HG02623 (cell line): Measurements from ENCODE around the gene HOXD3.

ENCODE experiments used
- ATAC-seq: cut with Tn5 transposase; IDR thresholded peaks from one replicate; pipeline ENCODE4 v1.9.1; 2021; ENCODE audit warnings: moderate library complexity; ENCODE audit not compliant: unreplicated experiment

Gene HOXD3

DNA sequence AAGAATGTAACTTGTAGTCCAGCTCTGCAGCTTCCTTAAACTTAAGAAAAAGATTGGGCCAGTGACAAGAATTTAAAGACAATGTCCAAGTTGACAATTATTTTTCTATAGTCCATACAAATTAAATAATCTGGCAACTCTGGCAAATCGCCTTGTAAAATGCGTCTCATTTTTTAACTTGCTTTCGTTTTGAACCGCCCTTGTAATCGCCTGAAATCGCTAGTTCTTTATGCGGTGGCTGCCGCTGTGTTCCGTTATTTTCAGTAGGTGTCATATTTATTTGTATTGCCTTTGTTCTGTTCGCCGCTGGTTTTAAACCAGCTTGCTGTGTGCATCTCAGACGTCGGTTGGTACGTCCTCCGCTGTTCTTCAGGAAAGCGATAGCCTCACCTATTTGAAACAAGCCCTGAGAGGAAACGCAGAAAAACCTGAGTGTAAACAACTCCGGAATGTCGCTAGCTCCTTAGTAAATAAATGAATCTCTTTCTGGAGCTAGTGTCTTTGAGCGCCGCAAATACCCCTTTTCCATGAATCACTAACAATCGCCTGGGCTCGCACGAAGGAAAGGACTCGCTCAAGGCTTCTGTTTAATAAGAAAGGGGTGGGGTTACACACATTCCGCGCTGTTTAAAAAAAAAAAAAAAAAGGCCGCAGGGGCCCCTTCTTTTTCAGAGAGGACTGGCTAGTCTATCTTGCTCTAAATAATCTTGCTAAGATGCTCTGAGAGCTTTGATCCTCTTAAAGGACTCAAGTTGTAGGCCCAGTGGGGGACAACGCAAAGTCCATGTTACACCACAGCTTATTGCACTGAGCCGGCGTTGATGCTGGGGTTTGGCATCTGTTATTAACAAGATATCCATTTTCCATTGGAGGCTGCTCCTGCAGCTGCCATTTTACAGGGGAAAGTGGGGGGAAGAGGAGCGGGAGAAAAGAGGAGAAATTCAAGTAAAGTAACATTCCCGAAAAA, 24.6 kb upstream of the HOXD3 start:
- ATAC-seq: no peak

DNA sequence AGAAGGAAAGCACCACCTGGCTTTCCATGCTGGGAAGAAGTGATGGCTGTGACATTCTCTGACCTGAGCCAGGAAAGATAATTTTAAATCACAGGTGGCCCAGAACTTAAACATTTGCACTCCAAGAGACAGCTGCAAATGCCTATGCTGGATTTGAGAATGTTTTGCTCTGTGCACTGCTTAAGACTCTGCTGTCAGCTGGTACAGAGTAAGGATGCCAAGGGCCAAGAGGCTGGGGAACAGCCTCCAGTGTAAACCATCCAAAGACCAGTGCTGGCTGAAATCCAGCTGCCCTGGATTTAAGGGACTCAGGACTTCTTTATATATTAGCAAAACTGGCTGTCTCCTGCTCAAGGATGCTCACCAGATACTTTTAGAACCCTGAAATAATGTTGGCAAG, 23.7 kb upstream of the HOXD3 start:
- no peak for ATAC-seq

DNA sequence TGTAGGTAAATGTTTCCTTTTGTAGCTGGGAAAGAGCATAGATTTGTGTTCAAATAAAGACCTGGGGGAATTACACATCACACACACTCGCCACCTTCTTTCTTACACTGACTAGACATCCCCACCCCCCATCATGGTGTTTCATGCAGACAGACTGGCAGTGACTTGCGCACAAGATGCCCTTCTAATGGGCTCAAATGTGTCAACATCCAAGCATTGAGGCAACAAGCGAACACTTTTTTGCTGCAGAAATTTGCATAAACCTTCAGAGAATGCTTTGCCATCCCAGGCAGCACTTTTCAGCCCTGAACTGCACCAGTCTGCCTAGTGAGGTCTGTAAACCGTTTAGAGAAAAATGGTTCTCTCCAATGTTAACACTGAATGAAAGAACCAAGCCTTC, 23.1 kb upstream of the HOXD3 start:
- no peak for ATAC-seq

DNA sequence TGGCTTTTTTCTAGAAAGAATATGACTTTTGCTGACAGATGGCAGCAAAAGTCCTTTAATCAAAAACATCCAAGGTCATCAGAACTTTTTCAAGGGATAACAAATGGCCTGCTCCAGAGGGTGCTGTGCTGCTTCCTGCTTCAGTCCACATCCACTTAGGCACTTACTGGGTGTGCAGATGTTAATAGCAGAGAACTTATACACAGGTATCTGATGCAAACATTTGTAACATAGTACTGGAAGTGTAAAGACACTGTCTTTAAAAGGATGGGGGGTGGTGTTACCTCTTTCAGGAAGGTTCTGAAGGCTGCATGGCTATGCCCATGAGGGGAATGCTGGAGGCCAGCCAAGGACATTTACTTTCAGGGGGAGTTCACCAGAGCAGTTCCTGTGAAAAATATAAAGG, 22.1 kb upstream of the HOXD3 start:
- no peak for ATAC-seq

DNA sequence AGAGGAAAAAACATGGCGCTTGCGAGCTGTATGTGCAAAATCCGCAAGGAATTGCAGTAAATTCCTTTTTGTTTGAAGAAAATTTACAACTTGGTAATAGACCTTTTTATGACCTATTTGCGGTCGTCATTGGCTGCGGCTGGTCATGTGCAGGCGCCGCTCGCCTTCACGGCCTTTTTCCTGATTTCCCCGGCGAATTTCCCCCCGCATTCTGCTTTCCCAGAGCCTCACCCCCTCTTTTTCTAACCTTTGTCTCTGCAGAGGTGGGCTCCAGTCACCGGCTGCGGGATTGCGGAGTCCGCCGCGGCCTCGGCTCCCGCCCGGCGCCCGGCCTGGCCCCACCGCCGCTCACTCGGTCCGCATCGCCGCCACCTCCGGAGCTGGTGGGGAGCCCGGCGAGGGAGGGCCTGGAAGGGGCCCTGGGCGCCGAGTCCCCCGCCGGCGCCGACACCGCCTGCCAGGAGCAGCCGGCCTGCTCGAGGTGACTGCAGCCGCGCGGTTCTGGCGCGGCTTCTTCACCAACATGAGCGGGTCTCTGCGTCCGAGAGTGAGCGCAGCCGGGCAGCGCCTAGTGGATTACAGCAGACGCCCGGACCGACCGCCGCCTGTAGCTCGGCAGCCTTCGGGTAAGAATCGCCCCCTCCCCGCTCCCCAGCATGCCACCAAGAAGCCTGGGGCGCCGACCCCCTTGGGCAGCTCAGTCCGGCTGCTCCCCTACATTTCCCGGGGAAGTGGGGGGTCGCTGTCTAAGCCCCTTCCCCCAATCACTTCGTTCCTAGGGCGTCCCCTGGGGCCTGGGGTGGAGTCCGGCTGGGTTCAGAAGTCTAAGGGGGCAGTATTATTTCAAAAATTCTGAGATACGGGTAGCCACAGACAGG, 20.5 kb upstream of the HOXD3 start:
- no peak for ATAC-seq

DNA sequence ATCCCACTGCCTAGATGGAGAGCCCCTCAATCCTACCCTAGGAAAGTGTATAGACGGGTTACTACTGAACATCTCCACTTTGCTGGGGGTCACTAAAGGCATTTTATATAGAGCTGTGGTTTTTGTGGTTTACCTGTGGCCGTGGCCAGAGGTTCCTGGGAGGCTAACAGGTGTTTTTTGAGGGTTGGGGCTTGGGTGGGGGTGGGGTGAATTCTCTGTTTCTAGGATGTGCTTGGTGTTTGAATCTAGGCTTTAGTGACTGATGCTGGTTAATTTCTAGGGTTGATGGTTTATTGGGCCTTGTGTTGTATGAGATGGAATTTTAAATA, 19.9 kb upstream of the HOXD3 start:
- no peak for ATAC-seq

DNA sequence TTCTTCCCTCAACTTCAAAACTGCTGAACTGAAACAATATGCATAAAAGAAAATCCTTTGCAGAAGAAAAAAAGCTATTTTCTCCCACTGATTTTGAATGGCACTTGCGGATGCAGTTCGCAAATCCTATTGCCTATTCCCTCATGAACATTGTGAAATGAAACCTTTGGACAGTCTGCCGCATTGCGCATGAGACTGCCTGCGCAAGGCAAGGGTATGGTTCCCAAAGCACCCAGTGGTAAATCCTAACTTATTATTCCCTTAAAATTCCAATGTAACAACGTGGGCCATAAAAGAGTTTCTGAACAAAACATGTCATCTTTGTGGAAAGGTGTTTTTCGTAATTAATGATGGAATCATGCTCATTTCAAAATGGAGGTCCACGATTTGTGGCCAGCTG, 19.2 kb upstream of the HOXD3 start:
- ATAC-seq: no peak

DNA sequence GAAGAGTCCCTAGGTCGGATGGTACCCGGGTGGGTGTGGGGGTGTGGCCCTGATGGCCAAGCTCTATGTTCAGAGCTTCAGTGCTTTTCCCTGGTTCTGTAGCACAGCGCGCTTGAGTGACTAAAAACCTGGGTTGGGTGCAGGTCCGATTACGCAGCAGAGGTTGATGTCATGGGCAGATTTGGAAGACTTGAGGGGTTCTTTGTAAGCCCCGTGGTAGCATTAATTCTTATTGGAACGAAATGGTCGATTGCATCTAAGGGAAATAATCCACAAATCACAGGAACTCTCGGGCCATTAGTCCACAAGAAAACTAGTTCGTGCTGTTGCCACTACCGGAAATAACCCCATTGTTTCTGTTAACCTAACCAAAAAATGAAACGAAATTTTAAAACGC, 18.6 kb upstream of the HOXD3 start:
- no peak for ATAC-seq

DNA sequence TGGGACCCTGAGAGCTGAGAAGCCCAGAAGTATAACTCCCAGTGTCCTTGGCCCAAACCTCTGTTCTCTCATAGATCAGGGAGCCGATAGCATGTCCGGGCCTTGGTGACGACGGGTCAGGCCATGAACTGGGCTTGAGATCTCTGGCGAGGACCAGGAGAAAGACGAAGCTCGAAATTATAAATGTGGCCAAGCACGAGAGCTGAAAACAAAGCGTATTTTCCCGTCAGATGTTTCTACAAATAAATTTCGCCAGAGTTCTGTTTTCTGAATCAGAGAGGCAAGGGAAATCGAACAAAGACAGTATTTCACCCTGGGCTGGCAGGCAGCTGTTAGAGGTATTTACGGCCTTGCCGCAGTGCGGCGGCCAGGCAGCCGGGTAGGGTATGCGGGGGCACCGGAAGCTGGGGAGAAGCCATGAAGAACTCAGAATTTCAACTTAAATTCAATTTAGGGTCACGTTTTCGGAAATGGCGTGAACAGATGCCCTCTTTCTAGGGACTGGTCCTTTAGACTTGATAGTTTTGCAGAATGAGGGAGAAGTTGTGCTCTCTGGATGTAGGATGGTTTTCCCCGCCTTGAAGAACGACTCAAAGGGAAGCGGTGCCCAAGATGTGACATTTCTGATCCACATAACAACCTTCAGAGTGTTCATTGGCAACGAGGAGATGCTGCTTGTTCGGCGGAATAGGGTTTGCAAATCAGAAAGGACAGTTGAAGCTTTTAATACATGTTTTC, 18.0 kb upstream of the HOXD3 start:
- no peak for ATAC-seq

DNA sequence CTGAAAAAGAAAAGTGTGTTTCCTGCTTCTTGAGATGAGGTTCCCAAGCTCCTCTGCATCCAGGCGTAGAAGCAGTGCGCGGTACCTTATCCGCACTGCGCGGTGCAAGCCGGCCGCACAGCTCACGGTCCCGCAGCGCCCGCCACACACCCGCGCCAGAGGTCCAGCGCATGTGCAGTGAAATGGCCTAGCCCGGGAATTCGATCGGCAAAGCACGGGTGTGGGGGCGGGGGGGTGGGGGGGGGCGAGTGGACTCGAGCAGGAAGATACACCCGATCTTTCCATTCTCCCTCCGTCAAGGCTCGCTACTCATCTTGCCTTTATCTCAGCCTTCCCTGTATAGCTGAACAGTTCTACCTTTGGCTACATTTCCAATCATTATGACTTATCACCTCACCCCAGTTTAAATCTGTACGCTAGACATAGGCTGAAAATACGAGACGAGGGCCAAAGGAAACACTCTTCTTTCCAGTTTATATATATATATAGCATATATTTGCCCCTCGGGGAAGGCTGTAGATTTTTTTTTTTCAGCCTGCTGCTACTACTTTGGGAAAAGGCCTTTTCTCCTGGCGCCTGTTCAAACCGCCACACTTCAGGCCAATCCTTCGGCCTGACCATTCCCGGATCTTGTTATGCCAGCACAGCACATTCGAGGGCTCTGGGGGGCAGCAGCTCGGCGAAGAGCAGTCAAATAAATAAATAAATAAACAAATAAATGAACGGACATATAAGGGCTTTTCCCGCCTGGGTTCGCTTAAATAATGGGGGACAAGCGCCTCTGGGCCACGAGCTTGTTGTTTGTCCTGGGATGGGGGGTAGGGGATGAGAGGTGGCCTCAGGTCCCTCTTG, 17.2 kb upstream of the HOXD3 start:
- ATAC-seq: no peak

DNA sequence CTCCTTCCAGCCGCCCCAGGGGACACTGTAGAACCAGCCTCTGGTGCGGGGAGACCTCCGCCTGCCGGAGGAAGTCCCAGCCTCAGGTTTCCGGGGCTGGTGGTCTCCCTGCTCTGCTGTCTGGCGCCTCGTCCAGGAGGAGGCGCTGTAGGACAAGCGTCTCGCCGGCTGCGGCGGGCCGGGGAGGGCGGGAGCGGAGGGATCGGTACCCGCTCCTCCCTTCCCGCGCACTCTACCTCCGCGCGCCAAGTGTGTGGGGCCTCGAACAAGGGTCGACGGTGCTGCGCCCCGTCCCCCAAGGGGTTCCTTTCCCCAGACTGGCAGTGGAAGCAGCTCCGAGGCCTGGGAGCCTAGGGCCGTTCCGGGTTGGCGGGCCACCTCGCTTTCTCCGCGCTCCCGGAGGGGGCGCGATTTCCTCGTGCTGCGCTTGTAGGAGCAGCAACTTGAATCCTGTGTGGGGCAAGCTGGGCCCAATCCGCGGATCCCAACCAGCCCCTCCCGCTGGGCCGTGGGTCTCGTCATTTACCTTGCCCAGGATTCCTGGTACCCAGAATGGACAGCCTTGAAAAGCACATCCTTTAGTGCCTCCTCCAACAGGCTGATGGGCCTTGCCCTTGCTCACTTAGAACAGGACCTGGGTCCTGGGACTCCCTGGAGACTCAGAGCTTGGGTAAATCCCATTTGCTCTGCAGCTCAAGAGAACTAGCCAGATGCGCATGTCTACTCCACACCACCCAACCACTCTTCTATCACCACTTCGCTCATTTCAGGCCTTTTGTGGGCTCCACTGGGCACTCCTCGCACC, 16.4 kb upstream of the HOXD3 start:
- peak; percentile 82 for ATAC-seq

DNA sequence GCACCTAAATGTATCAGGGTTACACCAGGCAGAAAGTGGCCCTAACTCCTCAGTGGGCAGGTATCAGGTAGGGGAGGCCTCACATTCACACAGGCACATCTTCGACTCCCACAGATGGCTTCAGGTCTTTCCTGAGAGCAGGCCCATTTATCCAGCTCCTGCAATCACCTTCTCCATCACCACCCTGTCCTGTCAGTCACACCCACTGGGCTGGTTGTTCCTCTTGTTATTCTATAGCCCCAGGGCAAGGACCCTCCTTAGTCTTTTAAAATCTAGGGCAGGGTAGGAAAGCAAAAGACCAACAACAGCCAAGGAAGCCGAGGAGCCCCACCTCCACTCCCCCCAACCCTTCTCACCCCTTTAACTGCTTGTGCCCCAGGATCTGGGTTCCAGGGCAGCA, 14.8 kb upstream of the HOXD3 start:
- ATAC-seq: no peak

DNA sequence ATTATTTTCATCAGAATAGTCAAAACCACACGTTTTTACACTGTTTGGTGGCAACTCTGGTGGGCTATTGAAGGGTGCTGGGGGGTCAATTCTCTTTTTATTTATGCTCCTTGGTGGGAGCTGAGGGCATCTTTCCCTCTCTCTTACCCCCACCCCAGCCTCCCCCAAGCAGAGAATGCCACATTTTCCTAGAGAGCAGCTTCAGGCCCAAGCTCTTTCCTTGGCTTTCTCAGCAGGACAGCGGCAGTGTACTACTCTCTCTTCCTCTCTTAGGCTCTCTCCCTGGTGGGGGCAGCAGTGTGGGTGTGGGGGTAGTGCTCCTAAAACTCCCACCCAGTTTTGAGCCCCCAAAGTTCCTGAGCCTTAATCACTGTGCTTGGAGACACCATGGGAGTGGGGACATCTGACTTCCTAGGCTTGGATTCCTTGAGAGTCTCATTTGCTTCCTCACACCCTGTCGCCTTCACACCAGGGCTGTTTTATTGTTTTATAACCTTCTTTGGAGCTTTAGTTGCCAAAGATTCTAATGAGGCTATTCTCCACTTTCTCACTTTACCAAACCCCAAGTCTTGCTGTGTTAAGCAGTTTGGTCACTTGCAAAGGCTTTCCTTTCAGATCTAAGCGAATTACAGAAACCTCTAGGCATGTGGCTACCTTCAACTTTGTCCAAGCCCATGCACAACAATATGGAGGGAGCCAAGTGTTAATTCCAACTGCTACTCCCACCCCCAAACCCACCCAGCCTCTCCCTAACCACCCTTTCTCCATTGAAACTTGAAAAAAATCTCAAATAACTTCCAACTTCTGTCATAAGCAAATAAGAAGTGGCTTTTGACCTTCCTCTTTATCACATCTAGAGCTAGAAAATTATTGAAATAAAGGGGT, 11.8 kb upstream of the HOXD3 start:
- no peak for ATAC-seq

DNA sequence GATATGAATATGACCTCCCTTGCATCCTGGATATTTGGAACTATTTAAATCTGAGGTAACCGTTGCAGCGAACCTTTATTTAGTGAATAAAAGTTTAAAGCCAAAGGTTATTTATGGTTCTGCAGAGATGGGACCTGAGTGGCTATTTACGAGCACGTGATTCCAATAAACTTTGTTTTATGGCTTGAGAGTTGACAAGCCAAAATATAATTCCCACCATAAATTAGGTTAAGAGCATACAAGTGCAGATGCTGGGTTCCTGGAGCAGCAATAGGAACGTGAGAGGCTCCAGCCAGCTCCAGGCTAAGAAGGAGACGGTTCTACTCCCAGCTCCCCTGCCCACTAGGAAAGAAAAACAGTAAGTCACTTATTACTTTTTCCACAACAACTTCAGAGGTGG, 11.0 kb upstream of the HOXD3 start:
- no peak for ATAC-seq

DNA sequence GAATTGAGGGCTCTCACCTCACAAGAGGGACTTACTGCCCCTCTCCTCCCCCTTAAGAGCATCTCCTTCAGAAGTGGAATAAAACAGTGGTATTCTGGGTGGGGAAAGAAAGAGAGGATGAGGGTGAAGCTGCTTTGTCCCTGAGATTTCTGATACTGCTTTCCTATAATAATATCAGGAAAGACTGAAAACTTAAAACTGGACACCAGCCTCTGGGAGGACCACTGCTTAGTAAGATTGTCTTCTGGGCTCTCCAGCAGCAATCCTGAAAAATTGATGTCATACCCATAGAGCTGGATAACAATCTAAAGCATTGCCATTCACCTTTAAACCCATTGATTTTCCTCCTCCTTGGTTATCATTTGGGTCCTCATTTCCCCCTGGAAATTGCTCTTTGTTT, 10.5 kb upstream of the HOXD3 start:
- ATAC-seq: no peak

DNA sequence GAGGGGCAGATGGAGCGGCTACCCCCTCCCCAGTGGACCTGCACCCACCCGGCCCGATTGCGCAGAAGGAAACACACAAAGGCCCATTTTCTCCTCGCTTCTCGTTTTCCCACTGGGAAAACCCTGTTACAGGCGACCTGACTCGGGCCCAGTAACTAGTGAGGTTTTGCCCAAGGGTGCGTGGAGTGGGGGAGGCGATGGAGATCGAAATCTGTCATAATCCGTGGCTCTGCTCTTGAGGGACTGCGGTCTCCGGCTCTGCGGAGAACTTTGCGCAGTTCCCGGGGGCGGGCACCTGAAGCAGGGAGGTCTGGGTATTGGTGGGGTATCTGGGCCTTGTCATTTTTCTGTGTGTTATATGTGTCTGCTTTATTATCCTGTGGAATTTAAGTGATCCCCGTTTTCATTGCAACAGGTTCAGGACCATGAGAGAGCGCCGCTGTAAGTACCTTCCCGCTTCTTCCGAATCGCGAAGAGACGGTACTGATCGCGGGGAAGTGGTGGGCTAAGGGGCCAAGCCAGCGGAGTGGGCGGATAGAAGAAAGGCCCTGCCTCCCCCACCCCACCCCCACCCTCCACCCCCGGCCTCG, 9.8 kb upstream of the HOXD3 start:
- no peak for ATAC-seq

DNA sequence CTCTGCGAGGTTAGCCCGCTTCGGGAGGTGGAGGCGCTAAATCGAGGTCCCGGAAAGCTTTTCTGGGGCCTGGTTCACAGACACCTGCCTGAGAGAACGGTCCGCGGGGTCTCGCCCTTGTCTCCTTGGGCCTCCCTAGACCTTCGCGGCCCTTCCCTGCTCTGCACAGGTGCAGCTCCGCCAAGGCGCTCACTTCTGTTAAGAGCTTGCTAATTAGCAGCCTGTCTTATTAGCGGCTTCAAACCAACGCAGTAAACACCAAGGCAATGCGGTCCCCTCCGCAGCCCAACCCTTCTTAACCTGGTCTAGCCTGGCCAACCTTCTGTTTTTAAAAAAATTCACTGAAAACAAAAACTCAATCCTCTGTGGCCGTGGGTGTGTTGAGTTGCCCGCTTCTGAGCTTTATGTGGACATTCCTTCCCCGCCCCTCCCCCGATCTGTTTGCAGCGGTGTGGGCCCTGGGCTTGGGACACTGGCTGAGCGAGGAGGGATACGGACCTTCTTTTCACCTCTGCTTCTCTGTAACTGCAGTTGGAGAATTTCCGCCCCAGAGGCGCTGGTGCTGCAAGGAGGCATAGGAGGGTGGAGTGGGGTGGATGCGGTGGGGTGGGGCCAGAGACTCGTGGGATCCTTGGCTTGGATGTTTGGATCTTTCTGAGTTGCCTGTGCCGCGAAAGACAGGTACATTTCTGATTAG, 9.2 kb upstream of the HOXD3 start:
- ATAC-seq: no peak
